Glutamatergic neuron (in vitro differentiated cells): ENCODE results near the gene FAM240B. TPM values are rescaled to one million over a fixed set of nuclear protein-coding genes. Genes with fewer than 3 reads are reported as not detected.

ENCODE experiments used
- DNase-seq: peaks from one replicate; pipeline ENCODE4 v3.0.0; 2022
- H3K27ac Mint-ChIP-seq: one replicate; pipeline ENCODE4 v1.8.0; 2020; ENCODE audit warnings: mild to moderate bottlenecking, mixed read lengths, inconsistent platforms; ENCODE audit not compliant: unreplicated experiment
- H3K27me3 Mint-ChIP-seq: one replicate; pipeline ENCODE4 v1.8.0; 2020; ENCODE audit warnings: mild to moderate bottlenecking, moderate library complexity, mixed read lengths, inconsistent platforms; ENCODE audit not compliant: unreplicated experiment
- H3K36me3 Mint-ChIP-seq: one replicate; pipeline ENCODE4 v1.8.0; 2020; ENCODE audit warnings: mild to moderate bottlenecking, mixed read lengths, inconsistent platforms; ENCODE audit not compliant: unreplicated experiment
- H3K4me1 Mint-ChIP-seq: one replicate; pipeline ENCODE4 v1.8.0; 2020; ENCODE audit warnings: mild to moderate bottlenecking, low read depth, mixed read lengths, inconsistent platforms; ENCODE audit not compliant: unreplicated experiment
- H3K4me3 Mint-ChIP-seq: one replicate; pipeline ENCODE4 v1.8.0; 2020; ENCODE audit warnings: mild to moderate bottlenecking, mixed read lengths, inconsistent platforms; ENCODE audit not compliant: unreplicated experiment
- H3K9me3 Mint-ChIP-seq: one replicate; pipeline ENCODE4 v1.8.0; 2020; ENCODE audit warnings: mild to moderate bottlenecking, moderate library complexity, mixed read lengths, inconsistent platforms; ENCODE audit not compliant: unreplicated experiment
- CTCF ChIP-seq: fragments of 200-600 bp; sonication (generic); IDR thresholded peaks from one replicate; pipeline ENCODE4 v1.5.0; 2021; ENCODE audit not compliant: partially characterized antibody, unreplicated experiment
- total RNA-seq: library from RNA; stranded (reverse); fragmentation: NEBNext Ultra II Directional; extraction: Animal tissue kit (Norgen Biotek cat#: 25700); gene quantifications from one replicate; pipeline ENCODE4 v1.2.1, GENCODE V29; 2021; ENCODE audit not compliant: unreplicated experiment

Gene FAM240B
- total RNA-seq, 1 donor from 2014 or later = not detected

- Mint-ChIP-seq H3K4me3 (no peak overlapping the region), H3K27ac (no peak overlapping the region), H3K36me3 (no peaks in the 10 kb centered on the region), H3K27me3 (no peaks in the 10 kb centered on the region), H3K4me1 (peaks cover 4% of the 10 kb centered on the region), H3K9me3 (no peaks in the 10 kb centered on the region)
- no peak for TF ChIP-seq CTCF
- no peak for DNase-seq
Measured at GRCh38 chr9:38756702-38757101, 36.8 kb upstream of the FAM240B start.

- Mint-ChIP-seq H3K4me3 (no peak overlapping the region), H3K9me3 (no peaks in the 10 kb centered on the region), H3K27ac (no peak overlapping the region), H3K4me1 (no peaks in the 10 kb centered on the region), H3K27me3 (no peaks in the 10 kb centered on the region), H3K36me3 (no peaks in the 10 kb centered on the region)
- no peak for DNase-seq
- no peak for TF ChIP-seq CTCF
Measured at GRCh38 chr9:38747941-38748340, 28.0 kb upstream of the FAM240B start.

- Mint-ChIP-seq H3K36me3 (no peaks in the 10 kb centered on the region), H3K4me3 (no peak overlapping the region), H3K9me3 (no peaks in the 10 kb centered on the region), H3K4me1 (no peaks in the 10 kb centered on the region), H3K27ac (no peak overlapping the region), H3K27me3 (peaks cover 4% of the 10 kb centered on the region)
- no peak for DNase-seq
- TF ChIP-seq CTCF = no peak
Measured at GRCh38 chr9:38747067-38747466, 27.1 kb upstream of the FAM240B start.

GRCh38 chr9:38746303-38746702 is 26.4 kb upstream of the FAM240B start:
- no peaks in the 10 kb centered on the region for H3K4me1 Mint-ChIP-seq
- no peak for DNase-seq
- no peak overlapping the region for H3K27ac Mint-ChIP-seq
- no peak for TF ChIP-seq CTCF
- no peaks in the 10 kb centered on the region for H3K9me3 Mint-ChIP-seq
- no peak overlapping the region for H3K4me3 Mint-ChIP-seq
- H3K36me3 Mint-ChIP-seq = no peaks in the 10 kb centered on the region
- peaks cover 4% of the 10 kb centered on the region for H3K27me3 Mint-ChIP-seq

GRCh38 chr9:38744484-38744883 is 24.6 kb upstream of the FAM240B start:
- no peaks in the 10 kb centered on the region for H3K4me1 Mint-ChIP-seq
- no peak for DNase-seq
- H3K9me3 Mint-ChIP-seq = peaks cover 1% of the 10 kb centered on the region
- peaks cover 4% of the 10 kb centered on the region for H3K27me3 Mint-ChIP-seq
- no peak overlapping the region for H3K27ac Mint-ChIP-seq
- no peak overlapping the region for H3K4me3 Mint-ChIP-seq
- no peak for TF ChIP-seq CTCF
- H3K36me3 Mint-ChIP-seq = no peaks in the 10 kb centered on the region
